Lung (tissue), 12 donors: Measurements from ENCODE around the gene FAM13A. TPM values are rescaled to one million over a fixed set of nuclear protein-coding genes. Genes with fewer than 3 reads are reported as not detected.

ENCODE experiments used
- ATAC-seq: fragments of 200-7000 bp; cut with Tn5 transposase; one replicate; pipeline ENCODE4 v1.9.1; 2020; ENCODE audit warnings: moderate number of reproducible peaks; ENCODE audit not compliant: insufficient read depth, low FRiP score
- DNase-seq, 3 donors: peaks; one replicate each; pipeline ENCODE4 v3.0.0-alpha.2; 2013 to 2017
- H3K27ac ChIP-seq, 2 donors: one replicate each; pipeline ENCODE4 v1.5.1; 2013; ENCODE audit warnings: mild to moderate bottlenecking in 2 of 2, moderate library complexity in 2 of 2, control low read depth in 1 of 2, inconsistent platforms in 1 of 2, low read depth in 1 of 2, low read length in 1 of 2
- H3K27me3 ChIP-seq, 3 donors: one replicate each; pipeline ENCODE4 v1.5.1; 2013; ENCODE audit warnings: low read length in 2 of 3; ENCODE audit not compliant: control insufficient read depth in 3 of 3, insufficient read depth in 3 of 3
- H3K36me3 ChIP-seq, 4 donors: one replicate each; pipeline ENCODE4 v1.5.1; 2013; ENCODE audit warnings: low read length in 4 of 4, mild to moderate bottlenecking in 1 of 4, moderate library complexity in 1 of 4; ENCODE audit not compliant: control insufficient read depth in 4 of 4, insufficient read depth in 4 of 4
- H3K4me1 ChIP-seq, 5 donors: one replicate each; pipeline ENCODE4 v1.5.1; 2013; ENCODE audit warnings: low read length in 5 of 5, mild to moderate bottlenecking in 2 of 5, moderate library complexity in 1 of 5; ENCODE audit not compliant: control insufficient read depth in 5 of 5, insufficient read depth in 5 of 5
- H3K4me3 ChIP-seq: one replicate; pipeline ENCODE4 v1.5.1; 2013; ENCODE audit warnings: mild to moderate bottlenecking, control low read depth, moderate library complexity
- H3K9ac ChIP-seq, 2 donors: one replicate each; pipeline ENCODE4 v1.5.1; 2013; ENCODE audit warnings: low read length in 2 of 2, control low read depth in 1 of 2; ENCODE audit not compliant: insufficient read depth in 1 of 2
- H3K9me3 ChIP-seq, 4 donors: one replicate each; pipeline ENCODE4 v1.5.1; 2013; ENCODE audit warnings: low read length in 3 of 4, mild to moderate bottlenecking in 1 of 4, moderate library complexity in 1 of 4; ENCODE audit not compliant: control insufficient read depth in 4 of 4, insufficient read depth in 3 of 4
- CTCF ChIP-seq: IDR thresholded peaks from 2 replicates; pipeline ENCODE4 v1.5.1; 2012; ENCODE audit warnings: mild to moderate bottlenecking; ENCODE audit errors: control extremely low read depth, extremely low read depth
- WGBS, 2 donors: extraction: QIAGEN DNeasy Blood & Tissue Kit; methylation state at CpG; one replicate each; pipeline ENCODE4 v1.1.7; 2013; 5-methylcytosine and 5-hydroxymethylcytosine counted together
- polyA plus RNA-seq, 2 donors: library from polyadenylated mRNA; stranded (reverse); fragments of 200-250 nt; gene quantifications; one replicate each; pipeline ENCODE4 v1.2.1, GENCODE V29; 2013
- total RNA-seq, 2 donors: library from RNA; depleted of rRNA in 1 of 2; stranded (reverse); fragments of >200 nt in 1 of 2; gene quantifications; one replicate each; pipeline ENCODE4 v1.2.1, GENCODE V29; 2014 to 2021
- donor health status: control.
- donor health status: control.
- donor health status: Bipolar disorder and iron deficiency.
- donor health status: healthy.
- donor health status: DM: yes; HTN: yes; CAD: no.

The FAM13A gene
- total and polyA plus RNA-seq, 4 donors: 9.2 to 122 (median 29.3) TPM

- WGBS, 2 donors: 90 to 96% methylated on average over 2 of the region's 2 CpGs
- Histone ChIP-seq H3K27me3 (no peaks in the 10 kb centered on the region), H3K9ac (no peak overlapping the region), H3K27ac (no peak overlapping the region), H3K36me3 (peaks cover 0 to 14% (median 0%) of the 10 kb centered on the region in 4 donors), H3K4me3 (no peak overlapping the region), H3K4me1 (peaks cover 0 to 33% (median 6%) of the 10 kb centered on the region in 5 donors), H3K9me3 (no peaks in the 10 kb centered on the region)
- no peak for TF ChIP-seq CTCF
- DNase-seq (no peak), ATAC-seq (no peak)
Measured at GRCh38 chr4:88804234-88804633, 252.8 kb downstream of the FAM13A start.

DNA sequence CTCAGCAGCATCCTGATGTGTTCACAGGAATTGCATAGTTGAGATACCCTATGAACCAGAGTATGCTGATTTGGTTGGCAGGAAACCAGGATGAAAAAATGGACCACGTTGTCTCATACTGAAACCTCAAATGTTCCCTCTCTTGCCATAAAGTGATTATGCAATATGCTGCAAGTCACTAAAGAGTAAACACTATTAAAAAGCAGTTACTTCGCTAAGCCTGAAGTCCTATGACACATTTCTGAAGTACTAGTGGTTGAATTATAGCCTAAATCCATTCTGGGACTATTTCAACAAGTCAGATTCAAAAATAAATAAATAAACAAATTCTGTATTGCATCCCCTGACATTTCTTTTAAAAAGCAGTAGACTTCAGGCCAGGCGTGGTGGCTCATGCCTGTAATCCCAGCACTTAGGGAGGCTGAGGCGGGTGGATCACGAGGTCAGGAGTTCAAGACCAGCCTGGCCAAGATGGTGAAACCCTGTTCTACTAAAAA, 253.3 kb downstream of the FAM13A start:
- Histone ChIP-seq H3K36me3 (peaks cover 0 to 14% (median 0%) of the 10 kb centered on the region in 4 donors), H3K27ac (no peak overlapping the region), H3K9me3 (no peaks in the 10 kb centered on the region), H3K4me1 (peaks cover 0 to 27% (median 6%) of the 10 kb centered on the region in 5 donors), H3K27me3 (no peaks in the 10 kb centered on the region), H3K9ac (no peak overlapping the region), H3K4me3 (no peak overlapping the region)
- DNase-seq: peak; percentile 72 to 98 (median 97)
- peak; percentile 86 for ATAC-seq
- WGBS, 2 donors: 52 to 54% methylated on average over 5 of the region's 5 CpGs
- no peak for TF ChIP-seq CTCF

DNA sequence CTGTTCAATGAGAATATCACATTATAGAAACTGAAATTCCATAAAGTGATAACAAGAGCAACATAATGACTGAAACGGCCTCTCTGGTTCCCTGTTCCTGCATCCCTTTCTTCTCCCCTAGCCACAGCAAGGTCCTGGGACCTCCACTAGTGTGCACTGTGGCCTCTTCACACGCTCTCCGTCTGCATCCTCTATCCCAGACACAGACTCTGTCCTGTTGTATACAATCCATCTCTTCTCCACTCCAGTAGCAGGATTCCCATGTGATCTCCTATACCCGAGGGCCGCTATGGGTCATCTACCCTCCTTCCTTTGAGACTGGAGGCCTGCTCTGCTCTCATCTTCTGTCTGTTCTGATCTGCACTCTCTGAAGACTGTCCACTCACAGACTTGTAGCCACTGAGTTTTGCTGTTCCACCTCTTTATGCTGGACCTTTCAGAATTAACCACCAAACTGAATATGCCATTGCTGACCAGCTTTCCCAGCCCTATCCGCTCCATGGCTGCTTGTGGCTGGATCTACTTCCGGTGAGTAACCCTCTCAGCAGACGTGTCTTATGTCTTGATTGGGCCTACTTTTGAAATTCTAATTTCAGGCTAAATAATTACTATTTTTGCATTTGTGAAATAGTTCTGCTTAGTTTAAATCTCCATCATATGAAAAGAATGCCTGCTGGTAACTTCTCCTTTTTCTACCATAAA, 254.2 kb downstream of the FAM13A start:
- ATAC-seq: no peak
- Histone ChIP-seq H3K4me1 (peaks cover 0 to 20% (median 6%) of the 10 kb centered on the region in 5 donors), H3K27ac (peak overlapping the region in 1 of 2 donors; percentile 21), H3K9me3 (no peaks in the 10 kb centered on the region), H3K4me3 (no peak overlapping the region), H3K9ac (no peak overlapping the region), H3K36me3 (peaks cover 0 to 22% (median 0%) of the 10 kb centered on the region in 4 donors), H3K27me3 (no peaks in the 10 kb centered on the region)
- WGBS, 2 donors: 84 to 85% methylated on average over 8 of the region's 8 CpGs
- TF ChIP-seq CTCF: no peak
- DNase-seq: no peak
